Thyroid gland (tissue), 4 donors: Measurements from ENCODE around the gene ZNF180. TPM values are rescaled to one million over a fixed set of nuclear protein-coding genes. Genes with fewer than 3 reads are reported as not detected.
"Not testable (repeated sequence)": the region's sequence is repeated elsewhere in the genome, so short reads cannot be mapped to it uniquely, and the experiment has no call there.

Experiments
- DNase-seq, 2 donors: peaks; one replicate each; pipeline ENCODE4 v3.0.0-alpha.2; 2019
- H3K27ac ChIP-seq, 3 donors: fragments of 200-600 bp; sonication (generic); 1 replicate in 2 of 3; 2 replicates in 1 of 3; pipeline ENCODE4 v1.5.1; 2016 to 2019; ENCODE audit warnings: mild to moderate bottlenecking in 1 of 3, moderate library complexity in 1 of 3
- H3K27me3 ChIP-seq: fragments of 200-600 bp; sonication (generic); one replicate; pipeline ENCODE4 v1.5.1; 2019
- H3K36me3 ChIP-seq, 2 donors: fragments of 200-600 bp; sonication (generic); one replicate each; pipeline ENCODE4 v1.5.1; 2016 to 2019
- H3K4me1 ChIP-seq, 2 donors: fragments of 200-600 bp; sonication (generic); one replicate each; pipeline ENCODE4 v1.5.1; 2017 to 2019
- H3K4me3 ChIP-seq, 3 donors: fragments of 200-600 bp; sonication (generic); replicated peaks in 1 of 3; 1 replicate in 2 of 3; 2 replicates in 1 of 3; pipeline ENCODE4 v1.5.1; 2016; ENCODE audit warnings: mild to moderate bottlenecking in 1 of 3
- H3K9me3 ChIP-seq: fragments of 200-600 bp; sonication (generic); one replicate; pipeline ENCODE4 v1.5.1; 2017
- POLR2A ChIP-seq, 2 donors: fragments of 450-650 bp; IDR thresholded peaks; one replicate each; pipeline ENCODE4 v1.6.1; 2017; ENCODE audit warnings: antibody characterized with exemption in 2 of 2, mild to moderate bottlenecking in 2 of 2, moderate library complexity in 1 of 2
- WGBS, 2 donors: methylation state at CpG; one replicate each; pipeline ENCODE4 v1.1.5; 2017; 5-methylcytosine and 5-hydroxymethylcytosine counted together
- intact Hi-C: fragments of 100-400 bp; cut with DNase I; formaldehyde crosslinking; loops from one replicate; pipeline ENCODE4 v1.15.1; 2023
- total RNA-seq, 4 donors: library from RNA; depleted of rRNA; stranded (reverse); fragments of >200 nt; gene quantifications; one replicate each; pipeline ENCODE4 v1.2.3, GENCODE V29; 2016
- TF ChIP-seq, protein P1 (sequence below), 6 experiments: fragments of 200-600 bp in 3 of 6; fragments of 450-650 bp in 3 of 6; sonication (generic) in 3 of 6; IDR thresholded peaks; one replicate each; pipeline ENCODE4 v1.5.1; 2016 to 2019; ENCODE audit warnings: antibody characterized with exemption in 6 of 6, mild to moderate bottlenecking in 2 of 6, inconsistent platforms in 1 of 6, moderate library complexity in 1 of 6

ZNF180 gene
- total RNA-seq, 4 donors from 2014 or later, result 13.4 to 41.7 (median 19.9) TPM

- H3K27ac ChIP-seq, result no peak overlapping the region
- no peaks in the 10 kb centered on the region for H3K9me3 ChIP-seq
- no peaks in the 10 kb centered on the region for H3K36me3 ChIP-seq
- no peaks in the 10 kb centered on the region for H3K4me1 ChIP-seq
- no peak for DNase-seq
- intact Hi-C loops, result no loop called here
- whole genome bisulfite sequencing, 2 donors, result 74 to 79% methylated on average over 5 to 8 of the region's 8 CpGs
- TF ChIP-seq, protein P1, sequence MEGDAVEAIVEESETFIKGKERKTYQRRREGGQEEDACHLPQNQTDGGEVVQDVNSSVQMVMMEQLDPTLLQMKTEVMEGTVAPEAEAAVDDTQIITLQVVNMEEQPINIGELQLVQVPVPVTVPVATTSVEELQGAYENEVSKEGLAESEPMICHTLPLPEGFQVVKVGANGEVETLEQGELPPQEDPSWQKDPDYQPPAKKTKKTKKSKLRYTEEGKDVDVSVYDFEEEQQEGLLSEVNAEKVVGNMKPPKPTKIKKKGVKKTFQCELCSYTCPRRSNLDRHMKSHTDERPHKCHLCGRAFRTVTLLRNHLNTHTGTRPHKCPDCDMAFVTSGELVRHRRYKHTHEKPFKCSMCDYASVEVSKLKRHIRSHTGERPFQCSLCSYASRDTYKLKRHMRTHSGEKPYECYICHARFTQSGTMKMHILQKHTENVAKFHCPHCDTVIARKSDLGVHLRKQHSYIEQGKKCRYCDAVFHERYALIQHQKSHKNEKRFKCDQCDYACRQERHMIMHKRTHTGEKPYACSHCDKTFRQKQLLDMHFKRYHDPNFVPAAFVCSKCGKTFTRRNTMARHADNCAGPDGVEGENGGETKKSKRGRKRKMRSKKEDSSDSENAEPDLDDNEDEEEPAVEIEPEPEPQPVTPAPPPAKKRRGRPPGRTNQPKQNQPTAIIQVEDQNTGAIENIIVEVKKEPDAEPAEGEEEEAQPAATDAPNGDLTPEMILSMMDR (IDR thresholded peaks at IDR 0.05), result no peak
- H3K27me3 ChIP-seq, result no peaks in the 10 kb centered on the region
- H3K4me3 ChIP-seq, result no peak overlapping the region
Observed at GRCh38 chr19:44540736-44541135, 40.4 kb upstream of the ZNF180 start.

- DNase-seq, result no peak
- H3K36me3 ChIP-seq, result no peaks in the 10 kb centered on the region
- no peak overlapping the region for H3K27ac ChIP-seq
- WGBS, 2 donors, result 79 to 83% methylated on average over 6 of the region's 6 CpGs
- H3K4me3 ChIP-seq, result no peak overlapping the region
- TF ChIP-seq POLR2A (IDR thresholded peaks at IDR 0.05), result no peak
- TF ChIP-seq, protein P1 (IDR thresholded peaks at IDR 0.05), result no peak
- H3K9me3 ChIP-seq, result no peaks in the 10 kb centered on the region
- no peaks in the 10 kb centered on the region for H3K27me3 ChIP-seq
- H3K4me1 ChIP-seq, result no peaks in the 10 kb centered on the region
- intact Hi-C loops, result no loop called here
Observed at GRCh38 chr19:44539991-44540390, 39.7 kb upstream of the ZNF180 start.

DNA sequence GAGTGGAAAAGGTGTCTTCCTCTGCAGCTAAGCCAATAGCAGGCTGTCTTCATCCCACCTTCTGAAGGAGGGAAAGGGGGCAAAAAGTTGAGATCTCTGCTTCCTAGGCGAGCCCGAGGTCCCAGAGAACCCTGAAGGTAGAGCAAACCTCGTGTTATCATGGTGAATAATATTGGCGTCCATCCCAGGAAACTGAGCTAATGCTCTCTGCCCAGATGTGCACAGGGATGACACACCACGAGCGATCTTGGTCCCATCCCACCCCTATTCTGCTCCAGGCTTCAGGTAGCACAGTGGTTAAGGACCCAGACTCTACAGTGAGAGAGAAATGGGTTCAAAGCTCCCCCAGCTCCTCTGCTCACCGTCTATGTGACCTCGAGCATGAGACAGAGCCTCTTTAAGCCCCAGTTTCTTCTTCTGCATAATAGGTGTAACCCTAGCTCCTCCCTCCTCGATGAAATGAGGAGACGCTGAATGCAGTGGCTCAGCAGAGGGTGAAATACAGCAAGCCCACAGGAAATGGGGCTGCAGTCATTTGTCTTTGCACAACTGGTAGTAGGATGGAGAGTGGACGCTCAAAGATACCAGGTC is 39.0 kb upstream of the ZNF180 start:
- no peak overlapping the region for H3K4me3 ChIP-seq
- DNase-seq, result no peak
- intact Hi-C loops, result no loop called here
- no peaks in the 10 kb centered on the region for H3K36me3 ChIP-seq
- TF ChIP-seq, protein P1 (IDR thresholded peaks at IDR 0.05), result no peak
- TF ChIP-seq POLR2A (IDR thresholded peaks at IDR 0.05), result no peak
- no peaks in the 10 kb centered on the region for H3K9me3 ChIP-seq
- whole genome bisulfite sequencing, 2 donors, result 68 to 71% methylated on average over 11 of the region's 11 CpGs
- no peaks in the 10 kb centered on the region for H3K4me1 ChIP-seq
- H3K27ac ChIP-seq, result no peak overlapping the region
- no peaks in the 10 kb centered on the region for H3K27me3 ChIP-seq

GRCh38 chr19:44535361-44535760 is 35.0 kb upstream of the ZNF180 start:
- H3K27me3 ChIP-seq, H3K27ac ChIP-seq, H3K36me3 ChIP-seq, DNase-seq, H3K4me3 ChIP-seq, H3K4me1 ChIP-seq, H3K9me3 ChIP-seq, intact Hi-C loops: not testable (repeated sequence)
- WGBS, 2 donors, result 44 to 47% methylated on average over 3 of the region's 3 CpGs

- Histone ChIP-seq H3K4me3 (no peak overlapping the region), H3K9me3 (no peaks in the 10 kb centered on the region), H3K27me3 (no peaks in the 10 kb centered on the region), H3K27ac (no peak overlapping the region), H3K4me1 (no peaks in the 10 kb centered on the region), H3K36me3 (no peaks in the 10 kb centered on the region)
- intact Hi-C loops, result no loop called here
- no peak for TF ChIP-seq POLR2A (IDR thresholded peaks at IDR 0.05)
- TF ChIP-seq, protein P1 (IDR thresholded peaks at IDR 0.05), result no peak
- 82 to 83% methylated on average over 5 of the region's 5 CpGs for WGBS, 2 donors
- DNase-seq, result no peak
Observed at GRCh38 chr19:44532819-44533218, 32.5 kb upstream of the ZNF180 start.

DNA sequence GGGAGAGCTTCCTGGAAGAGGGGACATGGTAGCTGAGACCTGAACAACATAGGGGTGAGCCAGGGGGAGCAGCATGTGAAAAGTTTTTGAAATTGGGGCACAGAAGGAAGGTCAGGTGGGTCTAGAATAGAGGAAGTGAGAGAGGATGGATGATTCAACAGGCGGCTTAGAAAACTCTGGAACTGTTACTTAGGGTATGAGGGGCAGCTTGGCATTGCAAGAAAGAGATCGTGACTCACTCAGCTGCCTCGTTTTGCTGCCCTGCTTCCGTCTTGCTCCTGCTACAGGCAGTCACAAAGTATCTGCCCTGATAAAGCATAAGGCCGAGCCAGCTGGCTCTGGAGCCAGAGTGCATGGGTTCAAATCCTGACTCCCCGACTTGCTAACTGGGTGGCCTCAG is 30.5 kb upstream of the ZNF180 start:
- H3K9me3 ChIP-seq, result no peaks in the 10 kb centered on the region
- H3K4me1 ChIP-seq, result no peaks in the 10 kb centered on the region
- no peaks in the 10 kb centered on the region for H3K36me3 ChIP-seq
- TF ChIP-seq, protein P1 (IDR thresholded peaks at IDR 0.05), result no peak
- no peak for TF ChIP-seq POLR2A (IDR thresholded peaks at IDR 0.05)
- intact Hi-C loops, result no loop called here
- H3K27me3 ChIP-seq, result no peaks in the 10 kb centered on the region
- 65 to 79% methylated on average over 6 of the region's 6 CpGs for WGBS, 2 donors
- no peak for DNase-seq
- H3K4me3 ChIP-seq, result no peak overlapping the region
- H3K27ac ChIP-seq, result no peak overlapping the region
